ENCODE data around the gene KL. TPM values are rescaled to one million over a fixed set of nuclear protein-coding genes. Genes with fewer than 3 reads are reported as not detected.

The KL gene
- total RNA-seq, 1 donor from 2014 or later, result not detected

GRCh38 chr13:33007950-33008349 lies 8.3 kb upstream of the KL start:
- Histone ChIP-seq H4K20me1 (ENCODE audit: low read depth) (no peaks in the 10 kb centered on the region), H3F3A (ENCODE audit: low read depth) (peaks cover 13% of the 10 kb centered on the region), H3K9ac (no peak overlapping the region), H3K27ac (no peak overlapping the region), H3K4me2 (no peak overlapping the region), H3K4me3 (no peak overlapping the region), H3K27me3 (peaks cover 2% of the 10 kb centered on the region), H3K4me1 (peaks cover 23% of the 10 kb centered on the region), H3K79me2 (ENCODE audit: low read depth) (no peaks in the 10 kb centered on the region), H3K36me3 (no peaks in the 10 kb centered on the region), H3K9me3 (ENCODE audit: low read depth) (peaks cover 15% of the 10 kb centered on the region), H2AFZ (replicated peaks) (no peak overlapping the region)
- Mint-ChIP-seq H3K27ac (peak overlapping the region; percentile 38), H3K27me3 (ENCODE audit: insufficient read depth, low read depth) (no peaks in the 10 kb centered on the region), H3K36me3 (peaks cover 8% of the 10 kb centered on the region), H3K4me3 (no peak overlapping the region), H3K4me1 (peaks cover 34% of the 10 kb centered on the region), H3K9me3 (peaks cover 42% of the 10 kb centered on the region)
- TF ChIP-seq CTCF (IDR thresholded peaks at IDR 0.05) (no peak), EZH2 (IDR thresholded peaks at IDR 0.05) (no peak), EZH2phosphoT487 (IDR thresholded peaks at IDR 0.05) (no peak)
- no peak for DNase-seq (ENCODE audit: low spot score)

- peaks cover 44% of the 10 kb centered on the region for H3K9me3 Mint-ChIP-seq
- Histone ChIP-seq H3K4me3 (no peak overlapping the region), H4K20me1 (ENCODE audit: low read depth) (no peaks in the 10 kb centered on the region), H3K9me3 (ENCODE audit: low read depth) (peaks cover 15% of the 10 kb centered on the region), H3K9ac (no peak overlapping the region), H3K79me2 (ENCODE audit: low read depth) (no peaks in the 10 kb centered on the region), H3K36me3 (no peaks in the 10 kb centered on the region), H2AFZ (replicated peaks) (no peak overlapping the region), H3K4me1 (peaks cover 23% of the 10 kb centered on the region), H3F3A (ENCODE audit: low read depth) (peaks cover 13% of the 10 kb centered on the region), H3K27me3 (peaks cover 14% of the 10 kb centered on the region), H3K4me2 (no peak overlapping the region), H3K27ac (no peak overlapping the region)
- no peaks in the 10 kb centered on the region for H3K27me3 Mint-ChIP-seq (ENCODE audit: insufficient read depth, low read depth)
- TF ChIP-seq CTCF (IDR thresholded peaks at IDR 0.05) (no peak), EZH2phosphoT487 (IDR thresholded peaks at IDR 0.05) (no peak), EZH2 (IDR thresholded peaks at IDR 0.05) (no peak)
- H3K27ac Mint-ChIP-seq, result no peak overlapping the region
- H3K36me3 Mint-ChIP-seq, result peaks cover 8% of the 10 kb centered on the region
- peaks cover 26% of the 10 kb centered on the region for H3K4me1 Mint-ChIP-seq
- no peak overlapping the region for H3K4me3 Mint-ChIP-seq
- DNase-seq (ENCODE audit: low spot score), result no peak
Measured at GRCh38 chr13:33008946-33009722, 7.1 kb upstream of the KL start.

- Histone ChIP-seq H3K27ac (no peak overlapping the region), H3K9me3 (ENCODE audit: low read depth) (peaks cover 15% of the 10 kb centered on the region), H3K36me3 (no peaks in the 10 kb centered on the region), H3K4me2 (no peak overlapping the region), H2AFZ (replicated peaks) (no peak overlapping the region), H3F3A (ENCODE audit: low read depth) (peaks cover 8% of the 10 kb centered on the region), H3K4me1 (peaks cover 8% of the 10 kb centered on the region), H3K9ac (no peak overlapping the region), H3K79me2 (ENCODE audit: low read depth) (no peaks in the 10 kb centered on the region), H4K20me1 (ENCODE audit: low read depth) (no peaks in the 10 kb centered on the region), H3K4me3 (no peak overlapping the region), H3K27me3 (peaks cover 42% of the 10 kb centered on the region)
- H3K4me3 Mint-ChIP-seq, result no peak overlapping the region
- TF ChIP-seq EZH2 (IDR thresholded peaks at IDR 0.05), result no peak
- TF ChIP-seq CTCF (IDR thresholded peaks at IDR 0.05), result no peak
- TF ChIP-seq EZH2phosphoT487 (IDR thresholded peaks at IDR 0.05), result no peak
- H3K27ac Mint-ChIP-seq, result no peak overlapping the region
- peaks cover 8% of the 10 kb centered on the region for H3K36me3 Mint-ChIP-seq
- no peak for DNase-seq (ENCODE audit: low spot score)
- H3K27me3 Mint-ChIP-seq (ENCODE audit: insufficient read depth, low read depth), result peaks cover 15% of the 10 kb centered on the region
- peaks cover 44% of the 10 kb centered on the region for H3K9me3 Mint-ChIP-seq
- peaks cover 12% of the 10 kb centered on the region for H3K4me1 Mint-ChIP-seq
Measured at GRCh38 chr13:33011828-33012470, 4.3 kb upstream of the KL start.
